MM.1S (cell line): ENCODE results near the gene VIM.

Experiments
- EZH2 ChIP-seq: fragments of 300-600 bp; sonication (generic); optimal IDR thresholded peaks from 2 replicates; pipeline ENCODE3; 2017; ENCODE audit warnings: low read depth, mild to moderate bottlenecking, antibody characterized with exemption, low read length, mixed read lengths
- TF ChIP-seq, protein P1 (sequence below): fragments of 300-600 bp; sonication (generic); IDR thresholded peaks from 2 replicates; pipeline ENCODE4 v1.5.1; 2016; ENCODE audit warnings: antibody characterized with exemption, low read length, mixed read lengths

GRCh38 chr10:17247210-17247609 lies 19.2 kb downstream of the VIM start:
- TF ChIP-seq, protein P1, sequence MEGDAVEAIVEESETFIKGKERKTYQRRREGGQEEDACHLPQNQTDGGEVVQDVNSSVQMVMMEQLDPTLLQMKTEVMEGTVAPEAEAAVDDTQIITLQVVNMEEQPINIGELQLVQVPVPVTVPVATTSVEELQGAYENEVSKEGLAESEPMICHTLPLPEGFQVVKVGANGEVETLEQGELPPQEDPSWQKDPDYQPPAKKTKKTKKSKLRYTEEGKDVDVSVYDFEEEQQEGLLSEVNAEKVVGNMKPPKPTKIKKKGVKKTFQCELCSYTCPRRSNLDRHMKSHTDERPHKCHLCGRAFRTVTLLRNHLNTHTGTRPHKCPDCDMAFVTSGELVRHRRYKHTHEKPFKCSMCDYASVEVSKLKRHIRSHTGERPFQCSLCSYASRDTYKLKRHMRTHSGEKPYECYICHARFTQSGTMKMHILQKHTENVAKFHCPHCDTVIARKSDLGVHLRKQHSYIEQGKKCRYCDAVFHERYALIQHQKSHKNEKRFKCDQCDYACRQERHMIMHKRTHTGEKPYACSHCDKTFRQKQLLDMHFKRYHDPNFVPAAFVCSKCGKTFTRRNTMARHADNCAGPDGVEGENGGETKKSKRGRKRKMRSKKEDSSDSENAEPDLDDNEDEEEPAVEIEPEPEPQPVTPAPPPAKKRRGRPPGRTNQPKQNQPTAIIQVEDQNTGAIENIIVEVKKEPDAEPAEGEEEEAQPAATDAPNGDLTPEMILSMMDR, result no peak
- no peak for TF ChIP-seq EZH2
